Measurements from ENCODE around the gene PARVA. TPM values are rescaled to one million over a fixed set of nuclear protein-coding genes. Genes with fewer than 3 reads are reported as not detected.

Gene PARVA
- total and polyA plus RNA-seq, 2 of the 8 experiments (the other 6 are each of a cell fraction or from before 2014, with no cell fraction given): 3.1 to 13.5 TPM

DNA sequence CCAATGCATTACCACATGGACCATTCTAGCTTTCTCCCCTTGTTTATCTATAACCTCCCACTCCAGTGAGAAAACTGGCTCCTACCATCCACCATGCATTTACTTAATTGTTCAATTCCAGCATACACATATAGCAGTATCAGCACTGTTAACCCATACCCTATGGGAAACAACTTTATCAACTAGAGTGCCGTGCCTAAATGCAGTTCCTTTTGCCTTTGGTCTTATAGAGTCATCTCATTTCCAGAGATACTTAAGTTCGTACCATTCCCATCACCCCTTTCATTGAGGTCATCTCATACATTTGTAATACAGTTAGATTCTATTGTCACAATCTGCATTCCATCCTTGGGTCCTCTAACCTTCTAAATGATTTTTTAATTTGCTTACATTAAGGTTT, 86.9 kb downstream of the PARVA start:
- H3K79me1 ChIP-seq (ENCODE audit: low read depth, low read length): no peaks in the 10 kb centered on the region
- H3K27ac ChIP-seq (ENCODE audit: low read depth, low read length): no peak overlapping the region
- peaks cover 0 to 1% (median 0%) of the 10 kb centered on the region in 4 experiments; a peak in 1 of 7 replicates for H3K27me3 ChIP-seq (replicated peaks in 1 of 4; ENCODE audit: control insufficient read depth in 3 of 4, extremely low read depth in 1 of 4, insufficient read depth in 3 of 4, low read length in 3 of 4)
- H3K14ac ChIP-seq (ENCODE audit: insufficient read length): no peak overlapping the region
- FAIRE-seq: no peak
- no peak overlapping the region for H4K5ac ChIP-seq (ENCODE audit: insufficient read length, low read depth, low read length)
- H3K4me3 ChIP-seq (ENCODE audit: extremely low read depth in 1 of 4, insufficient read depth in 2 of 4, low read depth in 3 of 4, low read length in 4 of 4): no peak overlapping the region
- no peak overlapping the region for H2BK20ac ChIP-seq (ENCODE audit: low read length)
- H3K18ac ChIP-seq (ENCODE audit: extremely low read depth, low read length): no peak overlapping the region
- no peak overlapping the region for H3K23ac ChIP-seq (ENCODE audit: insufficient read length)
- no peak overlapping the region for H2BK12ac ChIP-seq (ENCODE audit: low read depth, low read length)
- H2BK120ac ChIP-seq (replicated peaks; ENCODE audit: low read depth, low read length): no peak overlapping the region
- H2AK5ac ChIP-seq (ENCODE audit: low read depth, low read length): no peak overlapping the region
- H4K91ac ChIP-seq (replicated peaks; ENCODE audit: insufficient read length, low read length): no peak overlapping the region
- no peak for DNase-seq (ENCODE audit: low read depth in 1 of 2, low spot score in 2 of 2)
- POLR2A ChIA-PET (ENCODE audit: partially characterized antibody): no interaction called here
- no peaks in the 10 kb centered on the region for H3K4me1 ChIP-seq (replicated peaks in 1 of 4; ENCODE audit: control insufficient read depth in 3 of 4, insufficient read depth in 4 of 4, low read length in 3 of 4)
- H3K36me3 ChIP-seq (ENCODE audit: control insufficient read depth in 2 of 4, insufficient read depth in 4 of 4, low read length in 3 of 4): no peaks in the 10 kb centered on the region
- peaks cover 3 to 12% of the 10 kb centered on the region in 2 experiments; a peak in 2 of 4 replicates for H3K9me3 ChIP-seq (ENCODE audit: insufficient read depth in 2 of 2, low read depth in 1 of 2, low read length in 1 of 2)
- no peak overlapping the region for H2AFZ ChIP-seq (ENCODE audit: low read length)
- no peak overlapping the region for H4K8ac ChIP-seq (ENCODE audit: extremely low read depth, insufficient read depth, low read length)
- no peaks in the 10 kb centered on the region for H4K20me1 ChIP-seq (replicated peaks in 1 of 2; ENCODE audit: control insufficient read depth in 1 of 2, insufficient read depth in 2 of 2, low read length in 2 of 2)
- no peak overlapping the region for H2BK15ac ChIP-seq (ENCODE audit: low read length)
- 95% methylated on average over 2 of the region's 2 CpGs; no CpG with 5 or more reads in 1 of the 2 experiments for WGBS, 2 experiments (ENCODE audit: extremely low coverage in 1 of 2, insufficient coverage in 1 of 2, insufficient read length in 1 of 2, insufficient replicate concordance in 2 of 2, low coverage in 1 of 2, low lambda C conversion rate in 2 of 2, missing lambda C conversion rate in 1 of 2)
- no peak overlapping the region for H3K4ac ChIP-seq (replicated peaks; ENCODE audit: insufficient read length, low read depth, low read length)
- H3K56ac ChIP-seq (replicated peaks; ENCODE audit: insufficient read length, low read depth, low read length): no peak overlapping the region
- H3K23me2 ChIP-seq (ENCODE audit: low read depth, low read length): no peaks in the 10 kb centered on the region
- H3K4me2 ChIP-seq (ENCODE audit: insufficient read depth in 1 of 2, low read depth in 2 of 2, low read length in 2 of 2): no peak overlapping the region
- no peak overlapping the region for H3K9ac ChIP-seq (replicated peaks in 1 of 4; ENCODE audit: extremely low read depth in 1 of 4, low read depth in 3 of 4, low read length in 3 of 4)
- no peaks in the 10 kb centered on the region for H3K79me2 ChIP-seq (ENCODE audit: control insufficient read depth in 1 of 2, insufficient read depth in 2 of 2, low read length in 2 of 2)
- H2BK5ac ChIP-seq (ENCODE audit: low read depth, low read length): no peak overlapping the region
- CTCF ChIA-PET (ENCODE audit: partially characterized antibody): interaction anchor here (2.7 kb wide), 1 partner anchor 11 kb away, joined by 9 read pairs; no protein-coding TSS in a partner anchor
- no peak for TF ChIP-seq JUND (IDR thresholded peaks at IDR 0.05; ENCODE audit: low read length)

All from H1 (cell line).